LNCaP clone FGC (cell line): ENCODE data around the gene CTBP1.

Source experiments
- DNase-seq: peaks from one replicate; pipeline ENCODE4 v3.0.0-alpha.2; 2011; ENCODE audit warnings: low read depth
- H3K4me3 ChIP-seq: 2 replicates; pipeline ENCODE4 v1.5.1; 2011; ENCODE audit warnings: mild to moderate bottlenecking, low read depth, low read length, control low read depth
- TF ChIP-seq, protein P1 (sequence below): IDR thresholded peaks from 2 replicates; pipeline ENCODE4 v1.5.1; 2012; ENCODE audit warnings: mild to moderate bottlenecking; ENCODE audit not compliant: control insufficient read depth, insufficient read depth; ENCODE audit errors: extremely low read depth

The CTBP1 gene

GRCh38 chr4:1227816-1228215 is 21.1 kb downstream of the CTBP1 start:
- TF ChIP-seq, protein P1, sequence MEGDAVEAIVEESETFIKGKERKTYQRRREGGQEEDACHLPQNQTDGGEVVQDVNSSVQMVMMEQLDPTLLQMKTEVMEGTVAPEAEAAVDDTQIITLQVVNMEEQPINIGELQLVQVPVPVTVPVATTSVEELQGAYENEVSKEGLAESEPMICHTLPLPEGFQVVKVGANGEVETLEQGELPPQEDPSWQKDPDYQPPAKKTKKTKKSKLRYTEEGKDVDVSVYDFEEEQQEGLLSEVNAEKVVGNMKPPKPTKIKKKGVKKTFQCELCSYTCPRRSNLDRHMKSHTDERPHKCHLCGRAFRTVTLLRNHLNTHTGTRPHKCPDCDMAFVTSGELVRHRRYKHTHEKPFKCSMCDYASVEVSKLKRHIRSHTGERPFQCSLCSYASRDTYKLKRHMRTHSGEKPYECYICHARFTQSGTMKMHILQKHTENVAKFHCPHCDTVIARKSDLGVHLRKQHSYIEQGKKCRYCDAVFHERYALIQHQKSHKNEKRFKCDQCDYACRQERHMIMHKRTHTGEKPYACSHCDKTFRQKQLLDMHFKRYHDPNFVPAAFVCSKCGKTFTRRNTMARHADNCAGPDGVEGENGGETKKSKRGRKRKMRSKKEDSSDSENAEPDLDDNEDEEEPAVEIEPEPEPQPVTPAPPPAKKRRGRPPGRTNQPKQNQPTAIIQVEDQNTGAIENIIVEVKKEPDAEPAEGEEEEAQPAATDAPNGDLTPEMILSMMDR, result no peak
- H3K4me3 ChIP-seq, result no peak overlapping the region
- no peak for DNase-seq

DNA sequence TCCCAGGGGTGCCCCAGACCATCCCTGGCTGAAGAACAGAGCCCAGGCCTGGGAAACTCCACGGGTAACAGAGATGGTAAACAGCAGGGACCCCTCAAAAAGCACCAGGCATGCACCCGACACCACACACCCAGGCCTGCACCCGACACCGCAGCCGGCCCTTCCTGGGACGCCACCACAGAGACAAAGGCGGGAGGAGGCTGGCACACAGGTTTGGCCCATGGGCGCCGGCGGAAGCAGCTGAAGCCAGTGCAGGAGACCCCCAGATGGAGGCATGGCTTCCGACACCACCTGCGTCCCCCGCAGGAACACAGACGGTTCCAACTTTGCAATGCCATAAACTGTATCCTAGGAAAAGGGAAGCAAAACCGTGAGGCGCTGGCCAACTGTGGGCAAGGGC is 22.3 kb downstream of the CTBP1 start:
- TF ChIP-seq, protein P1, result no peak
- no peak for DNase-seq
- no peak overlapping the region for H3K4me3 ChIP-seq

DNA sequence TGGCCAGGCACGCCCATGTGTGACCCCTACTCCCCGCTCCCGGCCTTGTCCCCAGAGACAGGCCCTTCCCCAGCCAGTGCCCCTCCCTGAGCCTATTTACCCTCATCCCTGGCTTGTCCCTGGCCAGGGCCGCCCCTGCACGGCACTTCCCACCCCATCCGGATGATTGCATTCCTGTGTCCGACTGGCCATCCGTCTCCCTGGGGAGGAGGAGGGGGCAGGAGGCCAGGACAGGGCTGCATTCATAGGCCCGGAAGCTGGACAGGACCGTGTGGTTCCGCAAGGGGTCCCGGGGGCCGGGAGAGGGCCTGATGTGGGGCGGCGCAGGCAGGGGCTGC is 22.8 kb downstream of the CTBP1 start:
- DNase-seq, result no peak
- TF ChIP-seq, protein P1, result no peak

GRCh38 chr4:1225272-1226143 is 23.4 kb downstream of the CTBP1 start:
- TF ChIP-seq, protein P1, result no peak
- no peak overlapping the region for H3K4me3 ChIP-seq
- DNase-seq, result no peak

More for the DNA sequence above, 22.8 kb downstream of the CTBP1 start:
- H3K4me3 ChIP-seq, result no peak overlapping the region

DNA sequence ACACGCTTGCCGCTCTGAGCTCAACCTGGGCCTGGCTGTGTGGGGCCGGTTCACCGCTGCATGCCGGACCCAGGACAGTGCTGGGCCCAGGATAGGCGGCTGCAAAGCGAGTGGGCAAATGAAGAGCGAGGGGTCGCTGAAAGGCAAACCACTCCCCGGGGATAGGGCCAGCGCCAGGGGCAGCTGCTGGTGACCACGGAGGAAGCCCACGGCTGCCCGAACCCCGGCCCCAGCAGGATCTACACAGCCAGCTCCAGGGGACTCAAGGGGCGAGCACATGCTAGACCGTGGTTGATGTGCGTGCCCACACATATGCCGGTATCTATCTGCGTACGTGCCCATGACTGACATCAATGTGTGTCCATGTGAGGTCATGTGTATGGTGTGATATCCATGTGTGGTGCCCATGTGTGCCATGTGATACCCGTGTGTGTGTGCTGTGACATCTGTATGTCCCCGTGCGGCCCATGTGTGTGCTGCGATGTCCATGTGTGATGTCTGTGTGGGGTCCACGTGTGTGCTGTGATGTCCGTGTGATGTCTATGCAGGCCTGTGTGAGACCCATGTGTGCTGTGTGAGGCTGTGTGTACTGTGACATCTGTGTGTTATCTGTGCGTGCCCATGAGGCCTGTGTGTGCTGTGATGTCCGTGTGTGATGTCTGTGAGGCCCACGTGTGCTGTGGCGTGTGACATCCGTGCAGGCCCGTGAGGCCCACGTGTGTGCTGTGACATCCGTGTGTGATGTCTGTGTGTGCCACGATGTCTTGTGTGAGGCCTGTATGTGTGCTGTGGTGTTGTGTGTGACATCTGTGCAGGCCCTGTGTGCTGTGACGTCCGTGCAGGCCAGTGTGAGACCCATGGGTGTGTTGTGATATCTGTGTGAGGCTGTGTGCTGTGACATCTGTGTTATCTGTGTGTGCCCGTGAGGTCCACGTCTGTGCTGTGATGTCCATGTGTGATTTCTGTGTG is 24.8 kb downstream of the CTBP1 start:
- no peak for DNase-seq
- TF ChIP-seq, protein P1, result no peak
- H3K4me3 ChIP-seq, result no peak overlapping the region

DNA sequence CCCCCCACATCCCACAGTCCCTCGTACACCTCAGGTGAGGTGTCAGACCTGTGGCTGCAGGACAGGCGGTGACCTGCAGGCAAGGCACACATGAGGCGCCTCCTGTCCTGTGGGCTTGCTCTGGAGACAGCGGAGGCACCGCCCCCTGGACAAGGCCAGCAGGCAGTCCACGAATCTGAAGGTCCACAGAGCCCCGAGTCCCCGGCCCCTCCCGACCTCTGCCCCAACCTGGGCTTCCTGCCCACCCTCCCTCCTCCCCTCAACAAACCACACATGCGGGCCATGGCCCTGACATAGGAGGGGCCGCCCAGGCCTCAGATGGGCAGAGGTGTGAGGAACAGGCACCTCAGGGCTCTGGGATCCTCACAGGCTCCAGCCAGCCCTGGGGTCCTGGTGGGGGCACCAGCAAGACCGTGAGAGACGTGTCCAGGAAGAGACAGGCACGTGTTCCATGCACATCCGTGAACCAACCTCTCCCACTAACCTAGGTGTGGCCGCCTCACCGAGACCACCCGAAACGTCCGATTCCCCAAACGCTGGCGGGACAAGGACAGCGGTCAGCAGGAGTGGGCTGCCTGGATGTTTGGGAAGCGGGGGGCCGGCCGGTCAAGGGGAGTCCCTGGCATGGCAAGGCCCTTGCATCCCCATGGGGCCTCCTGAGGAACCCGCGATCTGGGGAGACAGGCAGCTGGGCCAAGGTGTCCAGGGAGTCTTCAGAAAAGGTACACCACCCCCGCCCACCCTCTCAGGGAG is 25.8 kb downstream of the CTBP1 start:
- TF ChIP-seq, protein P1, result no peak
- DNase-seq, result no peak
- no peak overlapping the region for H3K4me3 ChIP-seq
